HepG2 (cell line): ENCODE data around the gene SMYD5. TPM values are rescaled to one million over a fixed set of nuclear protein-coding genes. Genes with fewer than 3 reads are reported as not detected.

Source experiments
- ATF1 ChIP-seq: IDR thresholded peaks from 2 replicates; pipeline ENCODE4 v1.6.1; 2016; ENCODE audit warnings: mild to moderate bottlenecking, control low read depth
- BCL6 ChIP-seq: IDR thresholded peaks from 2 replicates; pipeline ENCODE4 v1.6.1; 2016; ENCODE audit warnings: missing genetic modification reagents, missing compliant biosample characterization
- CBX5 ChIP-seq: sonication (generic); formaldehyde crosslinking; IDR thresholded peaks from 2 replicates; pipeline ENCODE4 v1.4.0; 2020; ENCODE audit warnings: missing genetic modification reagents, borderline replicate concordance
- HMGXB3 ChIP-seq: sonication (generic); formaldehyde crosslinking; IDR thresholded peaks from 2 replicates; pipeline ENCODE4 v1.4.0; 2020; ENCODE audit warnings: missing genetic modification reagents, borderline replicate concordance
- KDM5B ChIP-seq: sonication (generic); formaldehyde crosslinking; IDR thresholded peaks from 2 replicates; pipeline ENCODE4 v1.4.0; 2020; ENCODE audit warnings: missing genetic modification reagents, mild to moderate bottlenecking, borderline replicate concordance
- NFYC ChIP-seq: IDR thresholded peaks from 2 replicates; pipeline ENCODE4 v1.6.1; 2016; ENCODE audit warnings: missing genetic modification reagents, missing compliant biosample characterization
- RBAK ChIP-seq: sonication (generic); formaldehyde crosslinking; IDR thresholded peaks from 2 replicates; pipeline ENCODE4 v1.5.1; 2020; ENCODE audit warnings: mild to moderate bottlenecking, missing genetic modification reagents
- RBFOX2 ChIP-seq: fragments of 200-400 bp; formaldehyde crosslinking; IDR thresholded peaks from 2 replicates; pipeline ENCODE4 v1.6.1; 2017; ENCODE audit warnings: low read depth, mild to moderate bottlenecking, low read length
- SRSF4 ChIP-seq: fragments of 200-400 bp; formaldehyde crosslinking; IDR thresholded peaks from one replicate; pipeline ENCODE4 v1.6.1; 2018; ENCODE audit warnings: mild to moderate bottlenecking, low read depth, low read length, moderate library complexity; ENCODE audit not compliant: poor library complexity, severe bottlenecking
- THYN1 ChIP-seq: sonication (generic); formaldehyde crosslinking; IDR thresholded peaks from 2 replicates; pipeline ENCODE4 v1.8.1; 2023; ENCODE audit warnings: low read depth, mild to moderate bottlenecking, moderate library complexity, missing genetic modification reagents, borderline replicate concordance
- XRCC5 ChIP-seq: fragments of 200-400 bp; formaldehyde crosslinking; optimal IDR thresholded peaks from 2 replicates; pipeline ENCODE3; 2017; ENCODE audit warnings: mild to moderate bottlenecking, low read length
- ZBTB21 ChIP-seq: sonication (generic); formaldehyde crosslinking; IDR thresholded peaks from 2 replicates; pipeline ENCODE4 v1.4.0; 2020; ENCODE audit warnings: missing genetic modification reagents
- ZNF143 ChIP-seq: sonication (generic); formaldehyde crosslinking; IDR thresholded peaks from 2 replicates; pipeline ENCODE4 v1.4.0; 2020; ENCODE audit warnings: missing genetic modification reagents
- ZNF670 ChIP-seq: sonication (generic); formaldehyde crosslinking; IDR thresholded peaks from 2 replicates; pipeline ENCODE4 v1.8.0; 2022; ENCODE audit warnings: mild to moderate bottlenecking, missing genetic modification reagents, borderline replicate concordance
- ZNF788 ChIP-seq: sonication (generic); formaldehyde crosslinking; IDR thresholded peaks from 2 replicates; pipeline ENCODE4 v1.5.0; 2020; ENCODE audit warnings: mild to moderate bottlenecking, missing genetic modification reagents, borderline replicate concordance
- polyA plus RNA-seq, 8 experiments: library from polyadenylated mRNA; depleted of rRNA in 3 of 8; stranded (reverse) in 7 of 8; unstranded in 1 of 8; fragments of >200 nt; fragmentation: Illumina TruSeq in 4 of 8; extraction: Trizol in 4 of 8; gene quantifications; 2 replicates each; pipeline versions ENCODE4 v1.2.1 to v1.2.3, GENCODE V29; 2011 to 2016; ENCODE audit warnings: low read depth in 4 of 8, missing spikeins in 1 of 8, mixed read lengths in 1 of 8; ENCODE audit not compliant: insufficient read depth in 1 of 8
- total RNA-seq, 5 experiments: library from RNA; depleted of rRNA; stranded (reverse); fragments of >200 nt; fragmentation: Illumina TruSeq; extraction: Trizol; gene quantifications; 2 replicates each; pipeline ENCODE4 v1.2.3, GENCODE V29; 2016; ENCODE audit warnings: low read depth in 1 of 5
- TF ChIP-seq, protein P1 (sequence below): sonication (generic); formaldehyde crosslinking; IDR thresholded peaks from 2 replicates; pipeline ENCODE4 v1.4.0; 2020; ENCODE audit warnings: low read depth, missing genetic modification reagents
- TF ChIP-seq, protein P2 (sequence below): sonication (generic); formaldehyde crosslinking; IDR thresholded peaks from 2 replicates; pipeline ENCODE4 v1.4.0; 2020; ENCODE audit warnings: mild to moderate bottlenecking, missing genetic modification reagents, borderline replicate concordance

The SMYD5 gene
- total and polyA plus RNA-seq, 2 of the 13 experiments (the other 11 are each of a cell fraction or from before 2014, with no cell fraction given) = 55.8 to 70.4 TPM

DNA sequence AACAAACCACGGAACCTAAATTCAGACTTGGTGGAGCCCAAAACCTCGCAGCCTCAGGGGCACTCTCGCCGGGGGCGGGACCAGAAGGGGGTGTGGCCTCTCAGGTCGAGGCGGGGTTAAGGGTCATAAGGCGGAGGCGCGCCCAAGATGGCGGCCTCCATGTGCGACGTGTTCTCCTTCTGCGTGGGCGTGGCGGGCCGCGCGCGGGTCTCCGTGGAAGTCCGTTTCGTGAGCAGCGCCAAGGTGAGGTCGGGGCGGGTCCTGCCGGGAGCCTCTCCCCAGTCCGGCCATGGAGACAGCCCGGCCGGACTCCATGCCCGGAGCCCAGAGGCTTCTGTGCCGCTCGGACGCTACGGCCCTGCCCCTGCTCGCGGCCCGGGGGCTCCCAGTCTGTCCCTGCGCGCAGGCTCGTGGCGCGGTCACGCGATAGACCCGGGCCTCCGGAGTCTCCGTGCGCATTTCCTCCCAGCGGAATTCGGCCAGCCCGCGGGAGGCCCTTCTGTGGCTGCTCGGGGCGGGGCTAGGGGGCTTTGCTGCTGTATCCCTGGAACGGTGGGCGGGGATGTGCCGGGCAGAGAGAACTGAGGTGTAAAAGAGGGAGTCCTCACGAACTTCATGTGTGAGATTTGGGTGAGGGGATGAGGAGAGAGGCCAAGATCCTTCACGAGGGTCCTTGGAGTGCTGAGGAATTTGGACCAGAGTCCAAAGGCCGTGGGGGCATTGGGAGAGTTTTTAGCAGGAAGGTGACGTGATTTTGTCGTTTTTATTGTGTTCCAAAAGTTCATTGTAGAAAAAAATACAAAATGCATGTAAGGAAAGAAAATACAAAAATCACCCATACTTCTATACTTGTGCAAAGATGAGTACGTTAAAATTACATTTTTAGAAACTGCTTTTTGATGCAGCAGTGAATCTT, at the start of gene SMYD5 (continued):
- TF ChIP-seq HMGXB3 (CRISPR knock-in tag) = peak; percentile 42; the same call in 1 of the 2 replicates
- TF ChIP-seq SRSF4 = no peak
- no peak for TF ChIP-seq NFYC (CRISPR knock-in tag)
- peak; percentile 18; the same call in 1 of the 2 replicates for TF ChIP-seq BCL6
- TF ChIP-seq ZNF788 (CRISPR knock-in tag) = peak; percentile 39; the same call in 1 of the 2 replicates
- TF ChIP-seq ZNF143 (CRISPR knock-in tag) = peak; percentile 62; the same call in 1 of the 2 replicates
- TF ChIP-seq THYN1 (CRISPR knock-in tag) = no peak
- TF ChIP-seq, protein P1, sequence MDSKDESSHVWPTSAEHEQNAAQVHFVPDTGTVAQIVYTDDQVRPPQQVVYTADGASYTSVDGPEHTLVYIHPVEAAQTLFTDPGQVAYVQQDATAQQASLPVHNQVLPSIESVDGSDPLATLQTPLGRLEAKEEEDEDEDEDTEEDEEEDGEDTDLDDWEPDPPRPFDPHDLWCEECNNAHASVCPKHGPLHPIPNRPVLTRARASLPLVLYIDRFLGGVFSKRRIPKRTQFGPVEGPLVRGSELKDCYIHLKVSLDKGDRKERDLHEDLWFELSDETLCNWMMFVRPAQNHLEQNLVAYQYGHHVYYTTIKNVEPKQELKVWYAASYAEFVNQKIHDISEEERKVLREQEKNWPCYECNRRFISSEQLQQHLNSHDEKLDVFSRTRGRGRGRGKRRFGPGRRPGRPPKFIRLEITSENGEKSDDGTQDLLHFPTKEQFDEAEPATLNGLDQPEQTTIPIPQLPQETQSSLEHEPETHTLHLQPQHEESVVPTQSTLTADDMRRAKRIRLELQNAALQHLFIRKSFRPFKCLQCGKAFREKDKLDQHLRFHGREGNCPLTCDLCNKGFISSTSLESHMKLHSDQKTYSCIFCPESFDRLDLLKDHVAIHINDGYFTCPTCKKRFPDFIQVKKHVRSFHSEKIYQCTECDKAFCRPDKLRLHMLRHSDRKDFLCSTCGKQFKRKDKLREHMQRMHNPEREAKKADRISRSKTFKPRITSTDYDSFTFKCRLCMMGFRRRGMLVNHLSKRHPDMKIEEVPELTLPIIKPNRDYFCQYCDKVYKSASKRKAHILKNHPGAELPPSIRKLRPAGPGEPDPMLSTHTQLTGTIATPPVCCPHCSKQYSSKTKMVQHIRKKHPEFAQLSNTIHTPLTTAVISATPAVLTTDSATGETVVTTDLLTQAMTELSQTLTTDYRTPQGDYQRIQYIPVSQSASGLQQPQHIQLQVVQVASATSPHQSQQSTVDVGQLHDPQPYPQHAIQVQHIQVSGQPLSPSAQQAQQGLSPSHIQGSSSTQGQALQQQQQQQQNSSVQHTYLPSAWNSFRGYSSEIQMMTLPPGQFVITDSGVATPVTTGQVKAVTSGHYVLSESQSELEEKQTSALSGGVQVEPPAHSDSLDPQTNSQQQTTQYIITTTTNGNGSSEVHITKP (CRISPR knock-in tag) = no peak; the same call in 1 of the 2 replicates
- TF ChIP-seq XRCC5 = no peak
- TF ChIP-seq CBX5 = no peak
- peak; percentile 51 for TF ChIP-seq ZNF670
- TF ChIP-seq ATF1 (CRISPR knock-in tag) = no peak
- TF ChIP-seq RBFOX2 = peak; percentile 97
- TF ChIP-seq KDM5B (CRISPR knock-in tag) = peak; percentile 87; the same call in 1 of the 2 replicates
- TF ChIP-seq ZBTB21 (CRISPR knock-in tag) = no peak
- no peak for TF ChIP-seq RBAK
- TF ChIP-seq, protein P2, sequence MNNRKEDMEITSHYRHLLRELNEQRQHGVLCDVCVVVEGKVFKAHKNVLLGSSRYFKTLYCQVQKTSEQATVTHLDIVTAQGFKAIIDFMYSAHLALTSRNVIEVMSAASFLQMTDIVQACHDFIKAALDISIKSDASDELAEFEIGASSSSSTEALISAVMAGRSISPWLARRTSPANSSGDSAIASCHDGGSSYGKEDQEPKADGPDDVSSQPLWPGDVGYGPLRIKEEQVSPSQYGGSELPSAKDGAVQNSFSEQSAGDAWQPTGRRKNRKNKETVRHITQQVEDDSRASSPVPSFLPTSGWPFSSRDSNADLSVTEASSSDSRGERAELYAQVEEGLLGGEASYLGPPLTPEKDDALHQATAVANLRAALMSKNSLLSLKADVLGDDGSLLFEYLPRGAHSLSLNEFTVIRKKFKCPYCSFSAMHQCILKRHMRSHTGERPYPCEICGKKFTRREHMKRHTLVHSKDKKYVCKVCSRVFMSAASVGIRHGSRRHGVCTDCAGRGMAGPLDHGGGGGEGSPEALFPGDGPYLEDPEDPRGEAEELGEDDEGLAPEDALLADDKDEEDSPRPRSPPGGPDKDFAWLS (CRISPR knock-in tag) = peak; percentile 43; the same call in 1 of the 2 replicates
